ENCODE results near the gene ZMAT5.

The ZMAT5 gene

DNA sequence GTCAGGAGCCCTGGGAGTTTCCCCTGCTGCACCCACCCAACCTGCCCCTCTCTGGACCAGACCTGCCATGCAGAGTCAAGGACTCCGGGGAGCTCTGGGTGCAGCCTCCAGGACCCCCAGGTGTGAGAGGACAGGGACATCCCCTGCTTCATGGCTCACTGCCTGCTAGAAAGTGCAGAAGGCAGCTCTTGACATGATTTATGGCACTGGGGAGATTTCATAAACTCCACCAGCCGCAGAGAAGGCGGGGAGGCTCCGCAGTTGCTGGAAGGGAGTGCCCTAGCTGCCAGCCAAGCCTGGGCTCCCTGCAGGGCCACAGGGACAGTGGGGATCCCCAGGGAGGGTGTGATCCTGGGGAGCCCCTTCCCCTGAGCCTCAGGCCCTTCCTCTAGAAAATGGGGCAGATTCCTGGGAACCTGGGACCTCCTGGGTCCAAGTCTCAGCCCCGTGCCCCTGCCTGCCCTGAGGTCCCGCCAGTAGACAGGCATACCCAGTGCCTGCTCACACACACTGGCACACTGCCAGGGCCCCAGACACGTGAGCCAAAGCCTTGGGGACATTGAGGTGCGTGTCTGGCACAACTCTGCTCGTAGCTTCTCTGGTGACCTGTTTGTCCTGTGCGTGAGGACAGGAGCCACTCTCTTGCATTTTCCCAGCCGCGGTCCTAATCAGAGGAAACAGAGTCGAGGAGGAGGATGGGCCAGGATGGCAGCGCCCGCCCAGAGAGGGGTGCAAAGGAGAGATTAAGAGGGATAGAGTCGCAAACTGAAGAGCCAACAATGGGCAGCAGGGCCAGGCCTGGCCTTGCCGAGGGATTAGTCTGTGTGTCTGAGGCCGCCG is 33.2 kb downstream of the ZMAT5 start (continued):
- TF ChIP-seq TSHZ1 (tag by site-specific recombination; IDR thresholded peaks at IDR 0.05; ENCODE audit: borderline replicate concordance) (0 out of 2 replicates have a peak, but pooled peaks have one; percentile 42), SCRT2 (tag by site-specific recombination; IDR thresholded peaks at IDR 0.05) (no peak), ZNF341 (tag by site-specific recombination; IDR thresholded peaks at IDR 0.05; ENCODE audit: low read depth) (peak; percentile 92), WT1 (tag by site-specific recombination; IDR thresholded peaks at IDR 0.05) (peak; percentile 71), ZNF362 (tag by site-specific recombination; IDR thresholded peaks at IDR 0.05) (no peak), GLI4 (tag by site-specific recombination; IDR thresholded peaks at IDR 0.05) (no peak), ZNF521 (tag by site-specific recombination; IDR thresholded peaks at IDR 0.05) (no peak), ZNF518A (tag by site-specific recombination; conservative IDR thresholded peaks at IDR 0.05; ENCODE audit: low read depth) (no peak), ZNF335 (tag by site-specific recombination; conservative IDR thresholded peaks at IDR 0.05) (peak; percentile 80), ZNF37A (tag by site-specific recombination; IDR thresholded peaks at IDR 0.05) (no peak), GLIS1 (tag by site-specific recombination; IDR thresholded peaks at IDR 0.05) (peak; percentile 39; the same call in 1 of the 2 replicates), ZFP3 (tag by site-specific recombination; IDR thresholded peaks at IDR 0.05; ENCODE audit: low read depth) (no peak), ZNF433 (tag by site-specific recombination; IDR thresholded peaks at IDR 0.05; ENCODE audit: low read depth) (no peak), ZNF24 (tag by site-specific recombination; IDR thresholded peaks at IDR 0.05) (no peak)
- TF ChIP-seq, protein P1, sequence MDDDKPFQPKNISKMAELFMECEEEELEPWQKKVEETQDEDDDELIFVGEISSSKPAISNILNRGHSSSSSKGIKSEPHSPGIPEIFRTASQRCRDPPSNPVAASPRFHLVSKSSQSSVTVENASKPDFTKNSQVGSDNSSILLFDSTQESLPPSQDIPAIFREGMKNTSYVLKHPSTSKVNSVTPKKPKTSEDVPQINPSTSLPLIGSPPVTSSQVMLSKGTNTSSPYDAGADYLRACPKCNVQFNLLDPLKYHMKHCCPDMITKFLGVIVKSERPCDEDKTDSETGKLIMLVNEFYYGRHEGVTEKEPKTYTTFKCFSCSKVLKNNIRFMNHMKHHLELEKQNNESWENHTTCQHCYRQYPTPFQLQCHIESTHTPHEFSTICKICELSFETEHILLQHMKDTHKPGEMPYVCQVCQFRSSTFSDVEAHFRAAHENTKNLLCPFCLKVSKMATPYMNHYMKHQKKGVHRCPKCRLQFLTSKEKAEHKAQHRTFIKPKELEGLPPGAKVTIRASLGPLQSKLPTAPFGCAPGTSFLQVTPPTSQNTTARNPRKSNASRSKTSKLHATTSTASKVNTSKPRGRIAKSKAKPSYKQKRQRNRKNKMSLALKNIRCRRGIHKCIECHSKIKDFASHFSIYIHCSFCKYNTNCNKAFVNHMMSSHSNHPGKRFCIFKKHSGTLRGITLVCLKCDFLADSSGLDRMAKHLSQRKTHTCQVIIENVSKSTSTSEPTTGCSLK (tag by site-specific recombination; IDR thresholded peaks at IDR 0.05), result no peak
- TF ChIP-seq, protein P2, sequence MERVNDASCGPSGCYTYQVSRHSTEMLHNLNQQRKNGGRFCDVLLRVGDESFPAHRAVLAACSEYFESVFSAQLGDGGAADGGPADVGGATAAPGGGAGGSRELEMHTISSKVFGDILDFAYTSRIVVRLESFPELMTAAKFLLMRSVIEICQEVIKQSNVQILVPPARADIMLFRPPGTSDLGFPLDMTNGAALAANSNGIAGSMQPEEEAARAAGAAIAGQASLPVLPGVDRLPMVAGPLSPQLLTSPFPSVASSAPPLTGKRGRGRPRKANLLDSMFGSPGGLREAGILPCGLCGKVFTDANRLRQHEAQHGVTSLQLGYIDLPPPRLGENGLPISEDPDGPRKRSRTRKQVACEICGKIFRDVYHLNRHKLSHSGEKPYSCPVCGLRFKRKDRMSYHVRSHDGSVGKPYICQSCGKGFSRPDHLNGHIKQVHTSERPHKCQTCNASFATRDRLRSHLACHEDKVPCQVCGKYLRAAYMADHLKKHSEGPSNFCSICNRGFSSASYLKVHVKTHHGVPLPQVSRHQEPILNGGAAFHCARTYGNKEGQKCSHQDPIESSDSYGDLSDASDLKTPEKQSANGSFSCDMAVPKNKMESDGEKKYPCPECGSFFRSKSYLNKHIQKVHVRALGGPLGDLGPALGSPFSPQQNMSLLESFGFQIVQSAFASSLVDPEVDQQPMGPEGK (tag by site-specific recombination; IDR thresholded peaks at IDR 0.05), result peak; percentile 23; the same call in 1 of the 2 replicates

Data from HEK293 (cell line).